Ovary (tissue), 9 donors: ENCODE data around the gene ZCCHC10. TPM values are rescaled to one million over a fixed set of nuclear protein-coding genes. Genes with fewer than 3 reads are reported as not detected.

Experiments used
- DNase-seq, 5 donors: peaks; one replicate each; pipeline ENCODE4 v3.0.0-alpha.2; 2019 to 2020
- H3K27ac ChIP-seq, 2 donors: fragments of 200-600 bp; one replicate each; pipeline versions ENCODE4 v1.5.1 to v1.8.0; 2019 to 2022
- H3K27me3 ChIP-seq: fragments of 200-600 bp; one replicate; pipeline ENCODE4 v1.8.0; 2022
- H3K36me3 ChIP-seq: fragments of 200-600 bp; sonication (generic); one replicate; pipeline ENCODE4 v1.5.1; 2019
- H3K4me1 ChIP-seq: one replicate; pipeline ENCODE4 v1.8.1; 2013; ENCODE audit warnings: mild to moderate bottlenecking, moderate library complexity; ENCODE audit not compliant: insufficient read depth
- H3K4me3 ChIP-seq: fragments of 200-600 bp; sonication (generic); one replicate; pipeline ENCODE4 v1.5.1; 2017
- H3K9me3 ChIP-seq, 2 donors: fragments of 200-600 bp in 1 of 2; sonication (generic) in 1 of 2; one replicate each; pipeline versions ENCODE4 v1.5.1 to v1.8.1; 2013 to 2019; ENCODE audit warnings: mild to moderate bottlenecking in 1 of 2, moderate library complexity in 1 of 2
- CTCF ChIP-seq, 3 donors: fragments of 450-650 bp in 2 of 3; fragments of 200-600 bp in 1 of 3; IDR thresholded peaks; one replicate each; pipeline versions ENCODE4 v1.5.1 to v1.8.0; 2016 to 2022; ENCODE audit warnings: antibody characterized with exemption in 3 of 3, mild to moderate bottlenecking in 1 of 3
- EP300 ChIP-seq: sonication (generic); formaldehyde crosslinking; IDR thresholded peaks from one replicate; pipeline ENCODE4 v1.6.1; 2017; ENCODE audit warnings: antibody characterized with exemption
- POLR2A ChIP-seq: fragments of 450-650 bp; IDR thresholded peaks from one replicate; pipeline ENCODE4 v1.6.1; 2017; ENCODE audit warnings: antibody characterized with exemption, mild to moderate bottlenecking, moderate library complexity
- WGBS, 3 donors: extraction: QIAGEN DNeasy Blood & Tissue Kit in 1 of 3; methylation state at CpG; one replicate each; pipeline versions ENCODE4 v1.1.5 to v1.1.7; 2013 to 2017; 5-methylcytosine and 5-hydroxymethylcytosine counted together
- intact Hi-C, 4 donors: fragments of 100-400 bp; cut with DNase I; formaldehyde crosslinking; loops; one replicate each; pipeline versions ENCODE4 v1.11.0 to v1.15.1; 2022 to 2023
- polyA plus RNA-seq, 2 donors: library from polyadenylated mRNA; stranded (reverse); fragments of 200-250 nt in 1 of 2; fragments of 350-450 nt in 1 of 2; fragmentation: Illumina TruSeq in 1 of 2; extraction: RNeasy Lipid Tissue Mini Kit (QIAGEN cat#74804) in 1 of 2; gene quantifications; one replicate each; pipeline ENCODE4 v1.2.3, GENCODE V29; 2013 to 2014
- small RNA-seq: library from RNA; depleted of rRNA; stranded (forward); fragments of <200 nt; gene quantifications from one replicate; pipeline ENCODE3, GENCODE V24; 2016
- total RNA-seq, 7 donors: library from RNA; depleted of rRNA in 2 of 7; stranded (reverse); fragments of >200 nt in 2 of 7; fragmentation: NEBNext Ultra II Directional in 3 of 7; extraction: Animal tissue kit (Norgen Biotek cat#: 25700) in 3 of 7; gene quantifications; one replicate each; pipeline versions ENCODE4 v1.1.0 to v1.2.4, GENCODE V29; 2016 to 2023
- donor health status: DM: no; HTN: no; CAD: no; lungs with moderate emphysema.
- donor health status: DM: no; HTN: no; CAD: no.
- donor health status: Bipolar disorder and iron deficiency.
- donor health status: DM: yes; HTN: yes; CAD: no.
- donor health status: DM: no; HTN: no; CAD: no.
- donor health status: DM: yes; HTN: yes; CAD: no.

Gene ZCCHC10
- total and polyA plus RNA-seq, 9 donors = 13.4 to 19.3 (median 16.2) TPM

- WGBS, 3 donors = 59 to 71% (median 70%) methylated on average over 6 of the region's 6 CpGs
- TF ChIP-seq EP300 (no peak), POLR2A (no peak), CTCF (IDR thresholded peaks at IDR 0.05) (no peak)
- no peaks in the 10 kb centered on the region for H3K27me3 ChIP-seq
- no peaks in the 10 kb centered on the region for H3K9me3 ChIP-seq
- H3K4me1 ChIP-seq = peaks cover 5% of the 10 kb centered on the region
- no peak overlapping the region for H3K27ac ChIP-seq
- no peak overlapping the region for H3K4me3 ChIP-seq
- intact Hi-C loops = no loop called here
- H3K36me3 ChIP-seq = no peaks in the 10 kb centered on the region
- no peak for DNase-seq
Observed at GRCh38 chr5:132953710-132954109, 72.6 kb downstream of the ZCCHC10 start.

- WGBS, 3 donors = 92 to 93% (median 93%) methylated on average over 2 of the region's 2 CpGs
- Histone ChIP-seq H3K9me3 (no peaks in the 10 kb centered on the region), H3K27ac (no peak overlapping the region), H3K27me3 (no peaks in the 10 kb centered on the region), H3K4me3 (no peak overlapping the region), H3K36me3 (no peaks in the 10 kb centered on the region), H3K4me1 (peaks cover 7% of the 10 kb centered on the region)
- intact Hi-C loops = no loop called here
- DNase-seq = no peak
- TF ChIP-seq EP300 (no peak), POLR2A (no peak)
Observed at GRCh38 chr5:132952829-132953228, 73.5 kb downstream of the ZCCHC10 start.

GRCh38 chr5:132951897-132952296 is 74.5 kb downstream of the ZCCHC10 start:
- Histone ChIP-seq H3K4me3 (no peak overlapping the region), H3K9me3 (no peaks in the 10 kb centered on the region), H3K27me3 (no peaks in the 10 kb centered on the region), H3K4me1 (peaks cover 7% of the 10 kb centered on the region), H3K36me3 (no peaks in the 10 kb centered on the region), H3K27ac (no peak overlapping the region)
- intact Hi-C loops = no loop called here
- no peak for TF ChIP-seq EP300
- TF ChIP-seq POLR2A = no peak
- TF ChIP-seq CTCF (IDR thresholded peaks at IDR 0.05) = no peak
- no peak for DNase-seq
- WGBS, 3 donors = 81 to 86% (median 86%) methylated on average over 2 of the region's 2 CpGs

GRCh38 chr5:132949136-132949535 is 77.2 kb downstream of the ZCCHC10 start:
- Histone ChIP-seq H3K27ac (no peak overlapping the region), H3K27me3 (no peaks in the 10 kb centered on the region), H3K4me1 (peaks cover 7% of the 10 kb centered on the region), H3K9me3 (no peaks in the 10 kb centered on the region), H3K36me3 (no peaks in the 10 kb centered on the region), H3K4me3 (no peak overlapping the region)
- intact Hi-C loops = no loop called here
- TF ChIP-seq POLR2A = no peak
- TF ChIP-seq CTCF (IDR thresholded peaks at IDR 0.05) = no peak
- no peak for TF ChIP-seq EP300
- DNase-seq = no peak
- 94 to 100% (median 100%) methylated on average over 2 of the region's 2 CpGs for WGBS, 3 donors

- H3K27ac ChIP-seq = no peak overlapping the region
- intact Hi-C loops = no loop called here
- 16 to 29% (median 27%) methylated on average over 2 of the region's 2 CpGs for WGBS, 3 donors
- no peaks in the 10 kb centered on the region for H3K9me3 ChIP-seq
- H3K27me3 ChIP-seq = no peaks in the 10 kb centered on the region
- no peak overlapping the region for H3K4me3 ChIP-seq
- DNase-seq = no peak
- TF ChIP-seq EP300 (no peak), CTCF (IDR thresholded peaks at IDR 0.05) (no peak), POLR2A (no peak)
- peaks cover 8% of the 10 kb centered on the region for H3K4me1 ChIP-seq
- H3K36me3 ChIP-seq = no peaks in the 10 kb centered on the region
Observed at GRCh38 chr5:132947671-132948070, 78.7 kb downstream of the ZCCHC10 start.

Small RNA genes lying within 50 kb of the gene (small RNA-seq; reads per million reads assigned to genes)
- gene AC113410.1 (not detected), gene AC113410.3 (not detected), gene ATP6V0E1P1 (not detected), gene RF00019 (not detected)

Other genes with a start within 250 kb of the ZCCHC10 start
- 10 to 100 TPM; 18.7 to 54.5 (median 40.3) TPM for gene SEPTIN8, start 249.3 kb downstream of the ZCCHC10 start, total RNA-seq
- gene SEPTIN8, start 249.3 kb downstream of the ZCCHC10 start, polyA plus RNA-seq = 10 to 100 TPM; 23.5 to 36.8 TPM
- 1 to 10 TPM in 1 of 7 donors, under 1 TPM in 5, not detected in 1; 0.23 to 2.2 (median 0.64) TPM for gene SOWAHA, start 213.2 kb downstream of the ZCCHC10 start, total RNA-seq
- gene SOWAHA, start 213.2 kb downstream of the ZCCHC10 start, polyA plus RNA-seq = under 1 TPM; 0.05 to 0.07 TPM
- 10 to 100 TPM in 3 of 7 donors, 1 to 10 TPM in 4; 3.8 to 22.4 (median 8.9) TPM for gene SHROOM1, start 195.9 kb downstream of the ZCCHC10 start, total RNA-seq
- gene SHROOM1, start 195.9 kb downstream of the ZCCHC10 start, polyA plus RNA-seq = 1 to 10 TPM; 4.1 to 5.9 TPM
- gene GDF9, start 160.1 kb downstream of the ZCCHC10 start, total RNA-seq = under 1 TPM in 5 of 7 donors, not detected in 2; 0.20 to 0.31 (median 0.27) TPM
- gene GDF9, start 160.1 kb downstream of the ZCCHC10 start, polyA plus RNA-seq = under 1 TPM; 0.60 to 0.93 TPM
- gene UQCRQ, start 159.9 kb downstream of the ZCCHC10 start, total RNA-seq = 100 to 1,000 TPM in 6 of 7 donors, 10 to 100 TPM in 1; 91.4 to 231 (median 222) TPM
- 100 to 1,000 TPM; 136 to 220 TPM for gene UQCRQ, start 159.9 kb downstream of the ZCCHC10 start, polyA plus RNA-seq
- gene LEAP2, start 152.9 kb downstream of the ZCCHC10 start, total RNA-seq = 1 to 10 TPM; 1.0 to 2.2 (median 1.3) TPM
- 1 to 10 TPM in 1 of 2 donors, under 1 TPM in 1; 0.64 to 1.3 TPM for gene LEAP2, start 152.9 kb downstream of the ZCCHC10 start, polyA plus RNA-seq
- gene AFF4, start 62.9 kb downstream of the ZCCHC10 start, total RNA-seq = 100 to 1,000 TPM in 1 of 7 donors, 10 to 100 TPM in 6; 56.6 to 114 (median 83.3) TPM
- gene AFF4, start 62.9 kb downstream of the ZCCHC10 start, polyA plus RNA-seq = 10 to 100 TPM; 19.5 to 56.9 TPM
- gene HSPA4, start 25.5 kb upstream of the ZCCHC10 start, total RNA-seq = 10 to 100 TPM; 25.0 to 82.3 (median 61.1) TPM
- 10 to 100 TPM; 18.8 to 86.3 TPM for gene HSPA4, start 25.5 kb upstream of the ZCCHC10 start, polyA plus RNA-seq